Vagina (tissue), 2 donors: ENCODE measurements around the gene LGR6. TPM values are rescaled to one million over a fixed set of nuclear protein-coding genes. Genes with fewer than 3 reads are reported as not detected.

Experiments
- DNase-seq, 2 donors: peaks; one replicate each; pipeline ENCODE4 v3.0.0-alpha.2; 2017; ENCODE audit errors: extremely low spot score in 2 of 2
- H3K27ac ChIP-seq: fragments of 200-600 bp; sonication (generic); one replicate; pipeline ENCODE4 v1.5.1; 2019
- H3K27me3 ChIP-seq: fragments of 200-600 bp; sonication (generic); one replicate; pipeline ENCODE4 v1.5.1; 2019
- H3K36me3 ChIP-seq, 2 donors: fragments of 200-600 bp; sonication (generic); one replicate each; pipeline ENCODE4 v1.5.1; 2017 to 2019
- H3K4me1 ChIP-seq: fragments of 200-600 bp; sonication (generic); one replicate; pipeline ENCODE4 v1.5.1; 2019
- H3K4me3 ChIP-seq, 2 donors: fragments of 200-600 bp; sonication (generic); 1 replicate in 1 of 2; 2 replicates in 1 of 2; pipeline ENCODE4 v1.5.1; 2016 to 2019
- H3K9me3 ChIP-seq: fragments of 200-600 bp; sonication (generic); one replicate; pipeline ENCODE4 v1.5.1; 2019
- POLR2A ChIP-seq, 2 donors: fragments of 450-650 bp; IDR thresholded peaks; one replicate each; pipeline ENCODE4 v1.6.1; 2017; ENCODE audit warnings: antibody characterized with exemption in 2 of 2, mild to moderate bottlenecking in 2 of 2, moderate library complexity in 2 of 2
- POLR2AphosphoS5 ChIP-seq, 2 donors: sonication (generic); formaldehyde crosslinking; IDR thresholded peaks; one replicate each; pipeline ENCODE4 v1.9.0; 2017; ENCODE audit warnings: antibody characterized with exemption in 2 of 2, mild to moderate bottlenecking in 2 of 2, low read depth in 1 of 2; ENCODE audit not compliant: insufficient read depth in 1 of 2
- intact Hi-C: fragments of 100-400 bp; cut with DNase I; formaldehyde crosslinking; loops from one replicate; pipeline ENCODE4 v1.15.1; 2023
- total RNA-seq: library from RNA; depleted of rRNA; stranded (reverse); fragments of >200 nt; gene quantifications from one replicate; pipeline ENCODE4 v1.2.3, GENCODE V29; 2016
- TF ChIP-seq, protein P1 (sequence below), 3 experiments: fragments of 450-650 bp in 2 of 3; fragments of 200-600 bp in 1 of 3; sonication (generic) in 1 of 3; IDR thresholded peaks; one replicate each; pipeline ENCODE4 v1.5.1; 2017 to 2019; ENCODE audit warnings: antibody characterized with exemption in 3 of 3, mild to moderate bottlenecking in 2 of 3, moderate library complexity in 2 of 3

Gene LGR6
- total RNA-seq, 1 donor from 2014 or later = 6.6 TPM

DNA sequence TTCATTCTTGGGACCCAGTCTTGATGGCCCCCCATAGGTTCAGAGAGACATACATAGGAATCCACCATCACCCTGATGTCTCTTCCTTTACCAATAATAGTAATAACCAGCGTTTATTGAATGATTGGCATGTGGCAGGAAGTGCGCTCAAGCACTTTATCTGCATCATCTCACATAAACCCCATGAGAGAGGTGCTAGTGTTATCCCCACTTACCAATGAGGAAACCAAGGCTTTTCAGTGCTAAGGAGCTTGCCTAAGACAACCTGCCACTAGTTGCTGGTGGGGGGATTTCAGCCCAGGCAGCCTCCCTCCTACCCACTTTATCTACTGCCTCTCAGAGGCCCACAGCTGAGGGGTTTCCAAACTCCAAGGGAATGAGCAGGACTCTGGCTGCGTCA, 7.7 kb downstream of the LGR6 start:
- Histone ChIP-seq H3K36me3 (no peaks in the 10 kb centered on the region), H3K9me3 (no peaks in the 10 kb centered on the region), H3K4me1 (peaks cover 17% of the 10 kb centered on the region), H3K27ac (no peak overlapping the region), H3K4me3 (no peak overlapping the region), H3K27me3 (no peaks in the 10 kb centered on the region)
- intact Hi-C loops = no loop called here
- DNase-seq = no peak
- TF ChIP-seq, protein P1, sequence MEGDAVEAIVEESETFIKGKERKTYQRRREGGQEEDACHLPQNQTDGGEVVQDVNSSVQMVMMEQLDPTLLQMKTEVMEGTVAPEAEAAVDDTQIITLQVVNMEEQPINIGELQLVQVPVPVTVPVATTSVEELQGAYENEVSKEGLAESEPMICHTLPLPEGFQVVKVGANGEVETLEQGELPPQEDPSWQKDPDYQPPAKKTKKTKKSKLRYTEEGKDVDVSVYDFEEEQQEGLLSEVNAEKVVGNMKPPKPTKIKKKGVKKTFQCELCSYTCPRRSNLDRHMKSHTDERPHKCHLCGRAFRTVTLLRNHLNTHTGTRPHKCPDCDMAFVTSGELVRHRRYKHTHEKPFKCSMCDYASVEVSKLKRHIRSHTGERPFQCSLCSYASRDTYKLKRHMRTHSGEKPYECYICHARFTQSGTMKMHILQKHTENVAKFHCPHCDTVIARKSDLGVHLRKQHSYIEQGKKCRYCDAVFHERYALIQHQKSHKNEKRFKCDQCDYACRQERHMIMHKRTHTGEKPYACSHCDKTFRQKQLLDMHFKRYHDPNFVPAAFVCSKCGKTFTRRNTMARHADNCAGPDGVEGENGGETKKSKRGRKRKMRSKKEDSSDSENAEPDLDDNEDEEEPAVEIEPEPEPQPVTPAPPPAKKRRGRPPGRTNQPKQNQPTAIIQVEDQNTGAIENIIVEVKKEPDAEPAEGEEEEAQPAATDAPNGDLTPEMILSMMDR (IDR thresholded peaks at IDR 0.05) = no peak
- no peak for TF ChIP-seq POLR2AphosphoS5 (IDR thresholded peaks at IDR 0.05; ENCODE audit: insufficient read depth in 1 of 2, low read depth in 1 of 2)
- no peak for TF ChIP-seq POLR2A (IDR thresholded peaks at IDR 0.05)

DNA sequence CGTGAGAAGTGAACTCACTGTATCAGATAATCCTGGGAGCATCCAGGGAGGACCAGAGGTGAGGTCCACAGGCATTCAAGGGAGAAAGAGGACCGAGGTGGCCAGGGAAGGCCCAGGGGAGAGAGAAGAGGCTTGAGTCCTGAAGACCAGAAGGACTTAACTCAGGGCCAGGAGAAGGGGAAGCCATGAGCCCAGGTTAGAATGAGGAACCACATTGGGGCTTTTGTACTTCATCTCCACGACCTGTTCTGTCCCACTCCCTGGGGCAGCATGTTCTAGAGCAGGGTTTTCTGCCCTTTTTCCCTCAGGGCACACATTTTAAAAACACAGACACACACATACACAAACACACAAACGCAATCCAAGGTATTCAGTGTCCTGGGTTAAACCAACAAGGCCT, 8.4 kb downstream of the LGR6 start:
- no peaks in the 10 kb centered on the region for H3K9me3 ChIP-seq
- intact Hi-C loops = no loop called here
- DNase-seq = no peak
- no peaks in the 10 kb centered on the region for H3K36me3 ChIP-seq
- no peaks in the 10 kb centered on the region for H3K27me3 ChIP-seq
- TF ChIP-seq, protein P1 (IDR thresholded peaks at IDR 0.05) = no peak
- TF ChIP-seq POLR2A (IDR thresholded peaks at IDR 0.05) (no peak), POLR2AphosphoS5 (IDR thresholded peaks at IDR 0.05; ENCODE audit: insufficient read depth in 1 of 2, low read depth in 1 of 2) (no peak)
- H3K4me1 ChIP-seq = peaks cover 17% of the 10 kb centered on the region
- H3K27ac ChIP-seq = no peak overlapping the region
- no peak overlapping the region for H3K4me3 ChIP-seq

DNA sequence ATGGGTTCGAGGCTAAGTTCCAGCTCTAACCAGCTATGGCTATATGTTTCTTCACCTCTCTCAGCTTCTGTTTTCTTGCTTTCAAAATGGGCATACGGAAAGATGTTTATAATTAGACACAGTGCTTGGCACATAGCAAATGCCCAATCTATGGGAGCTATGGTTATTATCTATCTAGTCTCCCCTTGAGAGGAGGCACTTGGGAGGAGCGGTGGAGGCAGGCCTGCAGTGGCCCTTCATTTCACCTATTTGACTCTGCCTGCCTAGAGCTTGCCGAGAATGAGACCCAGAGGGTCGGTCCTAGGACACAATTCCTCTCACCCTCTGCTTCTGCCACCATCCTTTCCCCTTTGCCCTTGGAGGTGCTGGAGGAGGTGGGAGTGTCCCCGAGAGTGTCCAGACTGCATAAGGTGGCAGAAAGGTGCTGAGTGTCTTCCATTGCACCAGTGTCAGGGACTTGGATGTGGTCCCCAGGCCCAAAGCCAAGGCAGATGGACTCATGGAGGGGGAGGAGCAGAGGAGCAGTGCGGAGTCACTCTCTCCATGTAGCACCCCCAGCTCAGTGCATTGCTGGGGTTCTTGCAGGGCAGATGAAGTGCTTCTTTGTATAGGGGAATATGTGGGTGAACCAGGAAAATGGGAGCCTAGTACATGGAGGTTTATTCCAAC, 9.0 kb downstream of the LGR6 start:
- no peaks in the 10 kb centered on the region for H3K9me3 ChIP-seq
- no peak for TF ChIP-seq POLR2A (IDR thresholded peaks at IDR 0.05)
- TF ChIP-seq POLR2AphosphoS5 (IDR thresholded peaks at IDR 0.05; ENCODE audit: insufficient read depth in 1 of 2, low read depth in 1 of 2) = no peak
- TF ChIP-seq, protein P1 (IDR thresholded peaks at IDR 0.05) = no peak
- no peak overlapping the region for H3K4me3 ChIP-seq
- peaks cover 17% of the 10 kb centered on the region for H3K4me1 ChIP-seq
- intact Hi-C loops = no loop called here
- DNase-seq = no peak
- H3K27me3 ChIP-seq = no peaks in the 10 kb centered on the region
- no peaks in the 10 kb centered on the region for H3K36me3 ChIP-seq
- no peak overlapping the region for H3K27ac ChIP-seq

DNA sequence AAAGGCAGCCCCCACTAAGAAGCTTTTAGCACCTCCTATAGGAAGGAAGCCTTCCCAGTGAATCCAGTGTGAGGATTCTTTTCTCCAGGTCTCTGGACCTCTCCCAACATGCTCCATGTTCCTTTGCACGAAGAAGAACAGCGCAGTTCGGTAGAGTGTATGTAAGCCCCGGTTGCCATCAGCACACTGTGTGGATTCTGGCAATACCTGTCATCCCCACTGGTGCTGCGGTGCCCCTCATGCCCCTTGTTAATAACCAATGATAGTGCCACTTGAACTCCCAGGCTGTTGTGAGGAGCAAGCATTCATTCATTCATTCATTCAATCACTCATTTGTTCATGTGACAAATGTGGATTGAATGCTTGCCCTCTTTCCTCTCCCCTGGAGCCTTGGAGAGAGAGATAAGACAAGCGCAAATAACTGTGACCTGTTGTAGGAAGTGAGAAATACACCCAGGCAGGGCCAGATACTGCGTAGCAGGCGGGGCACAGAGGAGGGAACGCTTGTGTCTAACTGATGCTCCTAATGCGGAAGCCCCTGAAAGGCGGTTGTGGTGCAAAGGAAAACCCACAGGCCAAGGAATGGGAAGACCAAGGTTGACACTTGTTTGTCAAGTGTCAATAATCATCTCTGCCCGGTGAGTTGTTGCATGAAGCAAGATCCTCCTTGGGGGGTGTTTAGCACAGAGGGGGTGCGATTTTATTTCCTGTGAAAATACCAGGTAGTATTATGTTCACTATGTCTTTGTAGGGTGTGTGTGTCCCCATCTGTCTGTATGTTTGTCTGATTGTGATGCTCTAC, 9.8 kb downstream of the LGR6 start:
- no peaks in the 10 kb centered on the region for H3K9me3 ChIP-seq
- no peaks in the 10 kb centered on the region for H3K27me3 ChIP-seq
- intact Hi-C loops = no loop called here
- TF ChIP-seq, protein P1 (IDR thresholded peaks at IDR 0.05) = no peak
- TF ChIP-seq POLR2A (IDR thresholded peaks at IDR 0.05) (no peak), POLR2AphosphoS5 (IDR thresholded peaks at IDR 0.05; ENCODE audit: insufficient read depth in 1 of 2, low read depth in 1 of 2) (no peak)
- no peak overlapping the region for H3K4me3 ChIP-seq
- H3K36me3 ChIP-seq = no peaks in the 10 kb centered on the region
- H3K4me1 ChIP-seq = peaks cover 17% of the 10 kb centered on the region
- no peak for DNase-seq
- no peak overlapping the region for H3K27ac ChIP-seq

DNA sequence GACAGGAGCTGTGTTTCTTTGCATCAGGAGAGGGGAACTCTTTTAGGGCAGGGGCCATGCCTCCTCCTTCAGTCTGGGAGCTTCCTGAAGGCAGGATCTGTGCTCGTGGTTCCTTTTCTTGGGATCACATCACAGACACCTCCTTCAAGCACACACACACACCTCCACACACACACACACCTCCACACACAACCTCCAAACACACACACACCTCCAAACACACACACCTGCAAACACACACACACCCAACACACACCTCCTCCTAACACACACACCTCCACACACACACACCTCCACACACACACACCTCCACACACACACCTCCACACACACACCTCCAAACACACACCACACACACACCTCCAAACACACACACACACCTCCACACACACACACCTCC, 10.5 kb downstream of the LGR6 start:
- no peak for DNase-seq
- Histone ChIP-seq H3K27ac (no peak overlapping the region), H3K36me3 (no peaks in the 10 kb centered on the region), H3K27me3 (no peaks in the 10 kb centered on the region), H3K4me1 (peaks cover 16% of the 10 kb centered on the region), H3K4me3 (no peak overlapping the region), H3K9me3 (no peaks in the 10 kb centered on the region)
- TF ChIP-seq, protein P1 (IDR thresholded peaks at IDR 0.05) = no peak
- no peak for TF ChIP-seq POLR2AphosphoS5 (IDR thresholded peaks at IDR 0.05; ENCODE audit: insufficient read depth in 1 of 2, low read depth in 1 of 2)
- TF ChIP-seq POLR2A (IDR thresholded peaks at IDR 0.05) = no peak
- intact Hi-C loops = no loop called here
